HG03095 (cell line): ENCODE results near the gene EFCC1.

ENCODE experiments used
- ATAC-seq: cut with Tn5 transposase; IDR thresholded peaks from one replicate; pipeline ENCODE4 v1.9.1; 2021; ENCODE audit warnings: moderate library complexity; ENCODE audit not compliant: unreplicated experiment

Gene EFCC1

DNA sequence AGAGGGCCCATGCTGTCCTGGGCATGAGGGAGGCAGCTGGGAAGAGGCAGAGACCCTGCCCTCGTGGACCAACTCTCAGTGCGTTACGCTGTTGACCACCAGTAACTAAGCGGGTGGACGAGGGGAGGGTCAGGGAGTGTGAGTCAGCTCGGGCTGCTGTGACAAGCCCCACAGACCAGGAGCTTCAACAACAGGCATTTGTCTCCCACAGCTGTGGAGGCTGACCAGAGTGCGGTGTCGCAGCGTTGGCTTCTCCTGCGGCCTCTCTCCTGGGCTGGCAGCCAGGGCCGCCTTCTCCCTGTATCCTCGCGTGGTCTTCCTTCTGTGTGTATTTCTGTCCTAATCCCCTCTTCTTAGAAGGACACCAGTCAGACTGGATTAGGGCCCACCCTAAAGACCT, 13.0 kb downstream of the EFCC1 start:
- no peak for ATAC-seq

DNA sequence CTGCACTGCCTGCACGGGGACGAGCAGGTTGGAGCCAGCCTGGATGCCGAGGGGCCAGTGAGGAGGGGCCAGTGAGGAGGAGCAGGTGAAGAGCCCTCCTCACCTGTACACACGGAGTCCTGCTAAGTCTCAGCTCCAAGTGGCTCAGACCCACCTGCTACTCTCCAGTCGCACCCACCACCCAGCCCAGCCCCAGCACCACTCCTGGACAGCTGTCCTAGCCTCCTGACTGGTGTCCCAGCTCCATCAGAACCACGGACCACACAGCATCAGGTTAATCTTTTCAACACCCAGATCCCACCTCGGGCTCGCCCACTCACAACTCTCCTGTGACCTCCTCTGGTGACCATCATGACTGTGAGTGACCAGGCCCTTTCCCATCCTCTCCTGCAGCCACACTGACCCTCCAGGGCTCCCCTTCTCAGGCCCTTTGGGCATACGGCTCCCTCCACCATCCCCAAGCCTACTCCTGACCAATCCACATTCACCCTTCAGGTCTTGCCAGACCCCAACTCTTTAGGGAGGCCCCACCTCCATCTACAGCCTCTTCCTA, 13.8 kb downstream of the EFCC1 start:
- no peak for ATAC-seq

- no peak for ATAC-seq
Observed at GRCh38 chr3:129015388-129016105, 14.4 kb downstream of the EFCC1 start.

GRCh38 chr3:129016356-129016719, 15.2 kb downstream of the EFCC1 start:
- ATAC-seq: no peak

- ATAC-seq: peak; percentile 46
Observed at GRCh38 chr3:129016720-129017483, 15.8 kb downstream of the EFCC1 start.

GRCh38 chr3:129017484-129017899, 16.4 kb downstream of the EFCC1 start:
- ATAC-seq: no peak

DNA sequence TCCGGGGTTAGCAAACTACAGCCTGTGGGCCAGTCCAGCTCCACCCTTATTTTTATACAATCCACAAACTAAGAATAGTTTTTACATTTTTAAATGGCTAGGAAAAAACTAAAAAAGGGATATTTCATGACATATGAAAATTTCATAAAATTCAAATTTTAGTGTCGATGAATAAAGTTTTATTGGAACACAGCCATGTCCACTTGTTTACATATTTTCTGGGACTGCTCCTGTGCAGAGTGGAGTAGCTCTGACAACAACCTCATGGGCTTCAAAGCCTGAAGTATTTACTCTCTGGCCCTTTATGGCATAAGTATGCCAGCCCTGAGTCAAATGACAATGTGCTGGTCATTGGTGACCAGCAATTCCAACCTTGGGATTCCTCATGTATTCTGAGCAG, 17.2 kb downstream of the EFCC1 start:
- ATAC-seq: no peak

- no peak for ATAC-seq
Observed at GRCh38 chr3:129018751-129019150, 17.6 kb downstream of the EFCC1 start.

DNA sequence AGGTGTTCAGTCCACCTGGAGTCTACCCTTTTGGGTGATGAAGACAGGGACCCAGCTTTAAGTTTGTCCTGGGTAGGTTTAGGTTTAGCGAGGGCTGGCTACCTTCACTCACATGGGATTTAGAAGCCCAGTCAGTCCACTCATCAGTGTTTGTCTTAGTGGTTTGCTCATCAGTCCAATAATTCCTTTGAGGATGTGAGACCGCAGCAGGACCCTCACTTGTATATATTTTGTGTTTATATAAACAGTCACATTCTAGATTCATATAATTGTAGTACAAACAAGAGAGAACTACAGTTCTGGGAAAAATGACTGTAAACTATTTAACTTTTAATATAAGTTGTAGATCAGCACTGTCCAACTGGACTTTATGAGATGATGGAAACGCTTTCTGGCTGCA, 18.2 kb downstream of the EFCC1 start:
- ATAC-seq: no peak

- ATAC-seq: no peak
Observed at GRCh38 chr3:129020691-129021090, 19.6 kb downstream of the EFCC1 start.

- no peak for ATAC-seq
Observed at GRCh38 chr3:129021140-129021551, 20.0 kb downstream of the EFCC1 start.

GRCh38 chr3:129022114-129023007, 21.3 kb downstream of the EFCC1 start:
- no peak for ATAC-seq

GRCh38 chr3:129023008-129023358, 21.9 kb downstream of the EFCC1 start:
- no peak for ATAC-seq

- ATAC-seq: no peak
Observed at GRCh38 chr3:129023909-129024308, 22.8 kb downstream of the EFCC1 start.

DNA sequence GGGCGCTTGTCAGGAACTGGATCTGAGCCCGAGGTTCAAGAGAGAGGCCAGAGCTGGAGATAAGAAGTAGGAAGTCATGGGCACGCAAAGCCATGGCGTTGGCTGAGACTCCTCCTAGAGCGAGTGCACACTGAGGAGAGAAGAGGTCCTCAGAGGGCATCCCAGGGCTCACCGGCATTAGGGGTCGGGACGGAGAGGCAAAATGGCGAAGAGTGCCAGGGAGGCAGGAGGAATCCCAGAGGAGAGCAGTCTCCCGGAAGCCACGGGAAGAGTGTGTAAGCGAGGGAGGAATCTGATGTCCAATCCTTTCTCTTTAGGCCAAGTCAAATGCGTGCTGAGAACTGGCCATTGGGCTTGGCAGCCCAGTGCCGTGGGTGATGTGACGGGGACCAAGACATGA, 24.0 kb downstream of the EFCC1 start:
- ATAC-seq: no peak

GRCh38 chr3:129025691-129026435, 24.8 kb downstream of the EFCC1 start:
- no peak for ATAC-seq

- peak; percentile 99 for ATAC-seq
Observed at GRCh38 chr3:129026728-129027543, 25.8 kb downstream of the EFCC1 start.

- no peak for ATAC-seq
Observed at GRCh38 chr3:129027544-129027880, 26.4 kb downstream of the EFCC1 start.

- no peak for ATAC-seq
Observed at GRCh38 chr3:129028866-129029265, 27.8 kb downstream of the EFCC1 start.

DNA sequence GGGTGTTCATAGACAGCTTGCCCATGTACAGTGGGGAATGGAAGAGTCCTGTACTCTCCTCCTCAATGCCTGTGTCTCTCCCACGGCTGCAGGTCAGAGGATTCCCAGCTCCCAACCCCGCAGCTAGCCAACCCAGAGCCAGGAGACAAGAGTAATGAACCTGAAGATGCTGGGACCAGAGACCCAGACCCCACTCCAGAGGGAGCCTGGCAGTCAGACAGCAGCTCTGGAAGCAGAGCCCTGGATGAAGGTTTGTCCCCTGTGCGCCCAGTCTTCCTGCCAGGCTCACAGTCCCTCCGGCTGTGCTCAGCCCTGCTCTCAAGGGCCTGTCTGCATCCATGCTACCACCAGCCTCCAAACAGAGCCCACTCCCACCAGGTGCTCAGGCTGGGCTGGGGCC, 29.5 kb downstream of the EFCC1 start:
- no peak for ATAC-seq
